CD14-positive monocyte (primary cell): ENCODE data around the gene DIS3L2. TPM values are rescaled to one million over a fixed set of nuclear protein-coding genes. Genes with fewer than 3 reads are reported as not detected.

ENCODE experiments used
- DNase-seq, 3 donors: peaks; one replicate each; pipeline ENCODE4 v3.0.0-alpha.2; 2011 to 2022
- H2AFZ ChIP-seq: 2 replicates; pipeline ENCODE4 v1.6.0; 2012; ENCODE audit warnings: mild to moderate bottlenecking, low read depth, low read length, inconsistent platforms; ENCODE audit not compliant: insufficient read depth, poor library complexity, severe bottlenecking
- H3K27ac ChIP-seq, 2 donors: 1 replicate in 1 of 2; 2 replicates in 1 of 2; pipeline ENCODE4 v1.5.1; 2012 to 2013; ENCODE audit warnings: low read length in 2 of 2, control low read depth in 1 of 2, inconsistent platforms in 1 of 2, low read depth in 1 of 2, mild to moderate bottlenecking in 1 of 2
- H3K27me3 ChIP-seq, 2 donors: one replicate each; pipeline versions ENCODE4 v1.6.0 to v1.6.1; 2011 to 2013; ENCODE audit warnings: low read length in 2 of 2; ENCODE audit not compliant: control insufficient read depth in 2 of 2, insufficient read depth in 2 of 2
- H3K36me3 ChIP-seq, 2 donors: replicated peaks in 1 of 2; 1 replicate in 1 of 2; 2 replicates in 1 of 2; pipeline versions ENCODE4 v1.5.1 to v1.6.1; 2012 to 2013; ENCODE audit warnings: low read length in 2 of 2, control low read depth in 1 of 2, inconsistent platforms in 1 of 2, mild to moderate bottlenecking in 1 of 2; ENCODE audit not compliant: insufficient read depth in 2 of 2, control insufficient read depth in 1 of 2
- H3K4me1 ChIP-seq, 2 donors: 1 replicate in 1 of 2; 2 replicates in 1 of 2; pipeline versions ENCODE4 v1.5.1 to v1.6.1; 2012 to 2013; ENCODE audit warnings: low read length in 2 of 2, control low read depth in 1 of 2, inconsistent platforms in 1 of 2, mild to moderate bottlenecking in 1 of 2, moderate library complexity in 1 of 2; ENCODE audit not compliant: insufficient read depth in 2 of 2, control insufficient read depth in 1 of 2
- H3K4me2 ChIP-seq: replicated peaks from 2 replicates; pipeline ENCODE3; 2012; ENCODE audit warnings: low read length, moderate library complexity, mild to moderate bottlenecking; ENCODE audit not compliant: poor library complexity, severe bottlenecking; ENCODE audit errors: extremely low read depth
- H3K4me3 ChIP-seq, 3 experiments: fragments of 200-600 bp in 1 of 3; sonication (generic) in 1 of 3; replicated peaks in 1 of 3; 1 replicate in 2 of 3; 2 replicates in 1 of 3; pipeline ENCODE4 v1.5.1; 2011 to 2013; ENCODE audit warnings: low read length in 3 of 3, mild to moderate bottlenecking in 3 of 3, control low read depth in 2 of 3, low read depth in 2 of 3, inconsistent platforms in 1 of 3, moderate library complexity in 1 of 3
- H3K79me2 ChIP-seq: 2 replicates; pipeline ENCODE4 v1.6.0; 2012; ENCODE audit warnings: mild to moderate bottlenecking, control low read depth, inconsistent platforms, low read length, moderate library complexity; ENCODE audit not compliant: insufficient read depth
- H3K9ac ChIP-seq: 2 replicates; pipeline ENCODE4 v1.6.0; 2017; ENCODE audit warnings: low read length, mild to moderate bottlenecking; ENCODE audit not compliant: insufficient read depth, poor library complexity, severe bottlenecking
- H3K9me3 ChIP-seq, 2 donors: replicated peaks in 1 of 2; 1 replicate in 1 of 2; 2 replicates in 1 of 2; pipeline versions ENCODE4 v1.5.1 to v1.6.1; 2012 to 2013; ENCODE audit warnings: low read length in 2 of 2, control low read depth in 1 of 2; ENCODE audit not compliant: control insufficient read depth in 1 of 2, insufficient read depth in 1 of 2
- H4K20me1 ChIP-seq: 2 replicates; pipeline ENCODE4 v1.6.0; 2012; ENCODE audit warnings: mild to moderate bottlenecking, low read length, control low read depth, moderate library complexity; ENCODE audit not compliant: insufficient read depth
- H3K27ac Mint-ChIP-seq, 7 donors: one replicate each; pipeline ENCODE4 v1.8.0; 2020; ENCODE audit warnings: mild to moderate bottlenecking in 7 of 7, mixed read lengths in 7 of 7, moderate library complexity in 6 of 7, inconsistent platforms in 2 of 7
- H3K27me3 Mint-ChIP-seq, 3 donors: one replicate each; pipeline ENCODE4 v1.8.0; 2021 to 2022; ENCODE audit warnings: low read depth in 3 of 3, mild to moderate bottlenecking in 3 of 3, mixed read lengths in 3 of 3, moderate library complexity in 3 of 3, inconsistent platforms in 1 of 3
- H3K36me3 Mint-ChIP-seq, 2 donors: one replicate each; pipeline ENCODE4 v1.8.0; 2020; ENCODE audit warnings: mixed read lengths in 2 of 2, inconsistent platforms in 1 of 2, mild to moderate bottlenecking in 1 of 2
- H3K4me1 Mint-ChIP-seq: one replicate; pipeline ENCODE4 v1.8.0; 2020; ENCODE audit warnings: mild to moderate bottlenecking, mixed read lengths
- H3K4me3 Mint-ChIP-seq, 2 donors: one replicate each; pipeline ENCODE4 v1.8.0; 2020; ENCODE audit warnings: mild to moderate bottlenecking in 2 of 2, mixed read lengths in 2 of 2, moderate library complexity in 1 of 2
- H3K9me3 Mint-ChIP-seq, 7 donors: one replicate each; pipeline ENCODE4 v1.8.0; 2020 to 2022; ENCODE audit warnings: mixed read lengths in 7 of 7, mild to moderate bottlenecking in 6 of 7, moderate library complexity in 6 of 7, inconsistent platforms in 2 of 7
- WGBS: methylation state at CpG from one replicate; pipeline ENCODE4 v1.1.5; 2013; ENCODE audit warnings: missing lambda C conversion rate; ENCODE audit not compliant: insufficient coverage; 5-methylcytosine and 5-hydroxymethylcytosine counted together
- intact Hi-C, 2 donors: fragments of 100-400 bp; cut with micrococcal nuclease; formaldehyde crosslinking; loops; one replicate each; pipeline versions ENCODE4 v1.15.0 to v1.15.1; 2023
- polyA plus RNA-seq, 3 donors: library from polyadenylated mRNA; depleted of rRNA in 1 of 3; unstranded in 2 of 3; stranded (reverse) in 1 of 3; fragments of 300-500 nt in 2 of 3; fragments of >200 nt in 1 of 3; fragmentation: Illumina TruSeq in 2 of 3; gene quantifications; 1 replicate in 2 of 3; 2 replicates in 1 of 3; pipeline ENCODE4 v1.2.3, GENCODE V29; 2012 to 2021
- TF ChIP-seq, protein P1 (sequence below): fragments of 200-600 bp; IDR thresholded peaks from one replicate; pipeline ENCODE4 v1.8.0; 2022; ENCODE audit warnings: antibody characterized with exemption, mild to moderate bottlenecking

Gene DIS3L2
- polyA plus RNA-seq, 3 donors, result 6.0 to 21.7 (median 6.4) TPM

DNA sequence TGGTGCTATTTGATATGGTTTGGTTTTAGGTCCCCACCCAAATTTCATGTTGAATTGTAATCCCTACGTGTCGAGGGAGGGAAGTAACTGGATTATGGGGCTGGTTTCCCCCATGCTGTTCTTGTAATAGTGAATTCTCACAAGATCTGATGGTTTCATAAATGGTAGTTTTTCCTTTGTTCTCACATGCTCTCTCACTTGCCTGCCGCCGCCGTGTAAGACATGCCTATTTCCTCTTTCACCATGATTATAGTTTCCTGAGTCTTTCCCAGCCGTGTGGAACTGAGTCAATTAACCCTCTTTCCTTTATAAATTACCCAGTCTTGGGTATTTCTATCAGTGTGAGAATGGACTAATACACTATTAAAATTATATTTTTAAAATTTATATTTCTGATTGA, 7.3 kb downstream of the DIS3L2 start:
- Mint-ChIP-seq H3K9me3 (peaks cover 6 to 24% (median 15%) of the 10 kb centered on the region in 7 donors), H3K4me3 (no peak overlapping the region), H3K4me1 (peaks cover 15% of the 10 kb centered on the region), H3K36me3 (peaks cover 13 to 23% of the 10 kb centered on the region in 2 donors), H3K27ac (no peak overlapping the region), H3K27me3 (peaks cover 0 to 2% (median 1%) of the 10 kb centered on the region in 3 donors)
- no peak overlapping the region for H3K9ac ChIP-seq
- peaks cover 5 to 6% of the 10 kb centered on the region in 2 donors for H3K4me1 ChIP-seq
- no peak overlapping the region for H2AFZ ChIP-seq
- H3K9me3 ChIP-seq, result peaks cover 8 to 10% of the 10 kb centered on the region in 2 donors
- peaks cover 0 to 6% of the 10 kb centered on the region in 2 donors for H3K36me3 ChIP-seq
- H4K20me1 ChIP-seq, result peaks cover 18% of the 10 kb centered on the region
- DNase-seq, result no peak
- H3K27me3 ChIP-seq, result no peaks in the 10 kb centered on the region
- TF ChIP-seq, protein P1, sequence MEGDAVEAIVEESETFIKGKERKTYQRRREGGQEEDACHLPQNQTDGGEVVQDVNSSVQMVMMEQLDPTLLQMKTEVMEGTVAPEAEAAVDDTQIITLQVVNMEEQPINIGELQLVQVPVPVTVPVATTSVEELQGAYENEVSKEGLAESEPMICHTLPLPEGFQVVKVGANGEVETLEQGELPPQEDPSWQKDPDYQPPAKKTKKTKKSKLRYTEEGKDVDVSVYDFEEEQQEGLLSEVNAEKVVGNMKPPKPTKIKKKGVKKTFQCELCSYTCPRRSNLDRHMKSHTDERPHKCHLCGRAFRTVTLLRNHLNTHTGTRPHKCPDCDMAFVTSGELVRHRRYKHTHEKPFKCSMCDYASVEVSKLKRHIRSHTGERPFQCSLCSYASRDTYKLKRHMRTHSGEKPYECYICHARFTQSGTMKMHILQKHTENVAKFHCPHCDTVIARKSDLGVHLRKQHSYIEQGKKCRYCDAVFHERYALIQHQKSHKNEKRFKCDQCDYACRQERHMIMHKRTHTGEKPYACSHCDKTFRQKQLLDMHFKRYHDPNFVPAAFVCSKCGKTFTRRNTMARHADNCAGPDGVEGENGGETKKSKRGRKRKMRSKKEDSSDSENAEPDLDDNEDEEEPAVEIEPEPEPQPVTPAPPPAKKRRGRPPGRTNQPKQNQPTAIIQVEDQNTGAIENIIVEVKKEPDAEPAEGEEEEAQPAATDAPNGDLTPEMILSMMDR, result no peak
- intact Hi-C loops, result no loop called here
- H3K4me3 ChIP-seq, result no peak overlapping the region
- WGBS, result 100% methylated on average over 2 of the region's 6 CpGs
- no peak overlapping the region for H3K27ac ChIP-seq
- no peak overlapping the region for H3K4me2 ChIP-seq
- peaks cover 36% of the 10 kb centered on the region for H3K79me2 ChIP-seq

DNA sequence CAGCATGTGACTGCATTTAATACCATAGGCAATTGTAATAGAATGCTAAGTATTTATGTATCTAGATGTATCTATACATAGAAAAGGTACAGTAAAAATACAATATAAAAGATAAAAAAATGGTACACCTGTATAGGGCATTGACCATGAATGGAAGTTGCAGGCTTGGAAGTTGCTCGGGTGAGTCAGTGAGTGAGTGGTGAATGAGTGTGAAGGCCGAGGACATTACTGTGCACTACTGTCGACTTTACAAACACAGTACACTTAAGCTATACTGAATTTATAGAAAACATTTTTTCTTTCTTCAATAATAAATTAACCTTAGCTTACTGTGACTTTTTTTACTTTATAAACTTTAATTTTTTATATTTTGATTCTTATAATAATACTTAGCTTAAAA, 8.9 kb downstream of the DIS3L2 start:
- no peak for DNase-seq
- Mint-ChIP-seq H3K27ac (no peak overlapping the region), H3K4me3 (no peak overlapping the region), H3K36me3 (peaks cover 13 to 26% of the 10 kb centered on the region in 2 donors), H3K4me1 (peaks cover 10% of the 10 kb centered on the region), H3K9me3 (peaks cover 8 to 26% (median 15%) of the 10 kb centered on the region in 7 donors), H3K27me3 (peaks cover 0 to 2% (median 1%) of the 10 kb centered on the region in 3 donors)
- Histone ChIP-seq H3K79me2 (peaks cover 30% of the 10 kb centered on the region), H3K27me3 (no peaks in the 10 kb centered on the region), H3K9me3 (peaks cover 8 to 10% of the 10 kb centered on the region in 2 donors), H3K4me2 (no peak overlapping the region), H3K36me3 (peaks cover 0 to 6% of the 10 kb centered on the region in 2 donors), H3K27ac (no peak overlapping the region), H3K4me1 (peaks cover 5 to 6% of the 10 kb centered on the region in 2 donors), H4K20me1 (peaks cover 14% of the 10 kb centered on the region), H2AFZ (no peak overlapping the region), H3K9ac (no peak overlapping the region), H3K4me3 (no peak overlapping the region)
- TF ChIP-seq, protein P1, result no peak
- intact Hi-C loops, result no loop called here
- WGBS, result no CpG with 5 or more reads among the region's 3 CpGs
